Smooth muscle cell of the brain vasculature (primary cell): ENCODE results near the gene ALG2.

ENCODE experiments used
- DNase-seq: peaks from one replicate; pipeline ENCODE4 v3.0.0-alpha.2; 2012; ENCODE audit warnings: low read depth, low spot score

ALG2 gene

GRCh38 chr9:99192786-99193465 lies 28.8 kb downstream of the ALG2 start:
- DNase-seq, result no peak

DNA sequence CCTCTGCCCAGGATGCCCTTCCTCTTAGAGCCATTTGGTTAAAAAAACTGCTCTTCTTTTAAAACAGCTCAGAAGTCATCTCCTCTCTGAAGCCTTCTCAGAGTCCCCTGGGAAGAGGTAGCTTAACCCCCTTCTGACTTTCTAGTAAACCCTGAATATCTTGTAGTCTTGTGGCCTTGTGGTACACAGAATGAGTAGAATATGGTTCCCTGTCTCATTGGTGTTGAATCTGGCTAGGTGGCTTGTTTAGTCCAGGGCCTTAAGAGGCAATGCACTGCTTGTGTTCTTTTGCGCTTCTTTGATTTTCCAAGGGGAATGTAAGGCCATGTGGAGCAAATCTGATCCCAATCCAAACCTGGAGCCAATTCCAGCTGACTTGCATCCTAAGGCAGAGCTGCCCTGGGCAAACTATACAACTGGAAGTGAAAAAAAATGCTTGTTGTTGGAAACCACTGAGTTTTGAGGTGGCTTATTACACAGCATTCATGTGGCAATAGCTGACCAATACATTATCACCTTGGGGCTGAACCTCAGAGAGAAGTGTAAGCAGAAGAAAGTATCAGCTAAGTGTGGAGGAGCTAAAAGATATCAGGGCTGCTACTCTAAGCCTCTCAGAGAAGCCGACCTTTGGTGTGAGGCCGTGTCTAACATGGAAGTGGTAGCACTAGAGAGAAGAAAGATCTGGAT lies 31.0 kb downstream of the ALG2 start:
- DNase-seq, result no peak

GRCh38 chr9:99189887-99190596 lies 31.7 kb downstream of the ALG2 start:
- DNase-seq, result no peak

GRCh38 chr9:99189186-99189585 lies 32.6 kb downstream of the ALG2 start:
- DNase-seq, result no peak

GRCh38 chr9:99187311-99187710 lies 34.4 kb downstream of the ALG2 start:
- no peak for DNase-seq

DNA sequence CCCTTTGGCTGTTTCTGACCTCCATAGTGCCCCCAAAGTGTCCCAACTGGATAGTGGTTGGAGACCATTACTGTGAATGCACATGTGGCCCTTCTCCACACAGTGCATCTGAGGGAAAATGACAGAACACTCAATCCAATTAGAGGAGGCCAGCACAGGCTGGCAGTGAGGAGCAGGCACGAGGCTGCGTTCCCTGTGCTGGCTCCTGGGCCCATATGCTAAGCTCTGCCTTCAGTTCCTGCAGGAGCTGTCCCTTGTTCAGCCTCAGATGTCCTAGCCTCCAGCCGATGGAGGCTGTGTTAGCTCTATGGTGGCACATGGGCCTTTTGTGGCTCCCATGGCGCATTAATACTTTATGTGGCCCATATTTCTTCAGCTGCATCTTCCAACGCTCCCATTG lies 35.8 kb downstream of the ALG2 start:
- no peak for DNase-seq

DNA sequence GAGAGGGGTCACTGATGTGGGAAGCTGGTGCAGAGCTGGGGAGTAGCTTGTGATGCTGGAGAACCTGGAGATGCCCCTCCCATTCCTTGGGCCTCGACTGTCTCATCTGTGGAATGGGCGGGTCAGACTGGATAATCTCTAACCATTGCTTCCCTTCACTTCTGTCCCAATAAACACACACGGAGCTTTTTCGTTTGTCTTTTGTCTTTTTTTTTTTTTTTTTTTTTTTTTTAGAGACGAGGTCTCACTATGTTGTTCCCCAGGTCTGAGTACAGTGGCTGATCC lies 36.5 kb downstream of the ALG2 start:
- DNase-seq, result no peak

DNA sequence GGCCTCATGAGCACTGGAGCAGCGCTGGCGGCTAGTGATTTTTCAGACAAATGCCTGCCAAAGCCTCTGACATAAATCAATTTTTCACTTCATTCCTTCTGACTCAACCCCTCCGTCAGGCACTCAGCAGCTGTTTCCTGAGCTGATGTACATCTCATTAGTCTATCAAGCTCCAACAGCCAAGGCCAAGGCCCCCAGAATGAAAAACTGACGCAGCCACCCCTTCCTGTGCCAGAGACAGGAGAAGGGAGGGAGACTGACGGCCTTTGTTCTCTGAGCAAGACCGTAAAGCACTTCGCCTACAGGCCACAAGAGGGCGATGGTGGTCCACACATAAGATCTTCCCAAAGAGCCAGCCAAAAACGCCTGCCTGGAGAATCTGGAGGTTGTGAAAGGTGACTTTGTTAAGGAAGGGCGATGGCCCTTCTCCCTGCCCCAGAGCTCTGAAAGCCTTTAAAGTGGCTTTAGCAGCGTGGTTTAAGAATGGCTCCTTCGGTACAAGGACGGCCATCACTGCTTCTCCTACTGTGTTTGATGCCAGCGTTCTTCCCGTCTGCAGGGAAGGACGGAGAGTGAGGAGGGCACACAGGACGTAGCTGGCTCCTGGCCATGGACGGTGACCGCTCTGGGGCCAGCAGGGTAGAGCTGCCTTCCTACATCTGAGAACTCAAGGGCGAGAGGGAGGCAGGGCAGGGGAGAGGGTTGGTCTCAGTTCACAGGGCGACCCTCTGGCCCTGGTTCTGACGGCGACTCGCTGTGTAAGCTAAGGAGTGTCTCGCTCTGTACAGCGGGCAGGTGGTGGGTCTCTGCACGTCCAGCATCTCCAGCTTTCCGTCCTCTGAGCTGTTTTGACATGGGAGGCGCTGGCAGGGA lies 37.0 kb downstream of the ALG2 start:
- DNase-seq, result peak; percentile 82

DNA sequence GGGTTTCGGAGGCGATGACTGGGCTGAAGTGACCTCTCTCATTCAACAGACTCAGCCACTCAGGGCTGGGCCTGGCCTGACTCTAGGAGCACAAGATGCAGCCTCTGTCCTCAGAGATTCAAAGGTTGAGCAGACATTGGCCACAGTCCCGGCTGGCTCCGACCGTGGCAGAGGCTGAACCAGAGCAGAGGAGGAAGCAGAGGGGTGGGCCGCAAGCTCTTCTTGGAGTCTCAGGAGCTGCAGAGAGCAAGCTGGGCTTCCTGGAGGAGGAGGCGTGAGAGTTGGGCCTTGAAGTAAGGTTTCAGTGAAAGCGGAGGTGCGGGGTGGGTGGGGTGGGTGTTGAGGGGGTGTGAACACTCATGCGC lies 37.6 kb downstream of the ALG2 start:
- DNase-seq, result no peak

DNA sequence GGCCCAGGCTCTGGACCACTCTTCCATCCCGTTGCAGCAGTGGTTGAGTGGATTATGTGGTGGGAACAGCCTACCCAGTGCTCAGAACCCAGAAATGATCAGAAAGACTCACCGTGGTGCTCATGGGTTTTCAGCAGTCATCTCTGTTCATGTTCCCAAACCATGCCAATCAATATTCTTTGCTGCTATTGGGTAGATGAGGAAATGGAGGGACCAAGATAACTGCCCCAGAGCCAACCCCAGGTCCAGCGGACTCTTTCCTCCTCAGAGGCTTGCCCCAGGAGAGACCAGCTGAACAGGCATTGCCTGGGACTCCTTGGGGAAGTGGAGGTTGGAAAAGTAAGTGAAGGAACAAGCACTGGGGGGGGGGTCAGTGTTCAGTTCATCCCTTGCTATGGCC lies 38.1 kb downstream of the ALG2 start:
- no peak for DNase-seq

GRCh38 chr9:99182356-99182755 lies 39.4 kb downstream of the ALG2 start:
- DNase-seq, result no peak

DNA sequence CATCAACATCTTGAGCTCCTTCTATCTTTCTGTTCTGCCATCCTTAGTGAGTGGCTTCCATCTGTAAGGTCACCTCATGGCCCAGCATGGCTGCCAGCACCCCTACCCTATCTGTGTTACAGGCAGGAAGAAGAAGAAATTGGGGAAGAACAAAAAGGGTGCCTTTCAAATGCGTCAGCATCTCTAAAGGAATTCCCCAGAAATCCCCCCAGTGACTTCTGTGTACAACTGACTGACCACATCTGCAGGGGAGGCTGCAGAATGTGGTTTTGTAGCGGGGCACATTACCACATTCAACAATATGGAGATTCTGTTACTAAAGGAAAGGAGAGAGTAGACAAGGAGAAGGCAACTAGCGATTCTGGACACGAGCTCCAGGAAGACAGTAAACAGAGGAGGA lies 40.1 kb downstream of the ALG2 start:
- DNase-seq, result no peak

- DNase-seq, result no peak
Observed at GRCh38 chr9:99181206-99181605, 40.5 kb downstream of the ALG2 start.

DNA sequence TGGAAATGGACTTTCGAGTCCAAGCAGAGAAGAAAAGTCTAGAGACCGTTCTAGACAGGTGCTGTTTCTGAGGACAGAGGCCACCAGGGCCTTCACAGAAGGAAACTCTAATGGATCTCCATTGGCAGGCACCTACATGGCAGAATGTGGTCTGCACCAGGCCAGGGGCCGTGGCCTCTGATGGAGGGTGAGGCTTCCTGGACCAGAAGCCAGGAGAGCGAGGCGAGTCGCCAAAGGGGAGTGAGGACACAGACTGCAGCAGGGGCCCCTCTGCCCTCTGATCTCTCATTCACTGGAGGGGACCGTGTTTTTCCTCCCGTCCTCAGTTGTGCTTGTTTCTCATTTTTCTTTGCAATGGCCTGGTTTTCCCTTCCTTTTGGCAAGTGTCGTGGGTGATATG lies 41.1 kb downstream of the ALG2 start:
- no peak for DNase-seq

GRCh38 chr9:99180199-99180598 lies 41.5 kb downstream of the ALG2 start:
- DNase-seq, result no peak

DNA sequence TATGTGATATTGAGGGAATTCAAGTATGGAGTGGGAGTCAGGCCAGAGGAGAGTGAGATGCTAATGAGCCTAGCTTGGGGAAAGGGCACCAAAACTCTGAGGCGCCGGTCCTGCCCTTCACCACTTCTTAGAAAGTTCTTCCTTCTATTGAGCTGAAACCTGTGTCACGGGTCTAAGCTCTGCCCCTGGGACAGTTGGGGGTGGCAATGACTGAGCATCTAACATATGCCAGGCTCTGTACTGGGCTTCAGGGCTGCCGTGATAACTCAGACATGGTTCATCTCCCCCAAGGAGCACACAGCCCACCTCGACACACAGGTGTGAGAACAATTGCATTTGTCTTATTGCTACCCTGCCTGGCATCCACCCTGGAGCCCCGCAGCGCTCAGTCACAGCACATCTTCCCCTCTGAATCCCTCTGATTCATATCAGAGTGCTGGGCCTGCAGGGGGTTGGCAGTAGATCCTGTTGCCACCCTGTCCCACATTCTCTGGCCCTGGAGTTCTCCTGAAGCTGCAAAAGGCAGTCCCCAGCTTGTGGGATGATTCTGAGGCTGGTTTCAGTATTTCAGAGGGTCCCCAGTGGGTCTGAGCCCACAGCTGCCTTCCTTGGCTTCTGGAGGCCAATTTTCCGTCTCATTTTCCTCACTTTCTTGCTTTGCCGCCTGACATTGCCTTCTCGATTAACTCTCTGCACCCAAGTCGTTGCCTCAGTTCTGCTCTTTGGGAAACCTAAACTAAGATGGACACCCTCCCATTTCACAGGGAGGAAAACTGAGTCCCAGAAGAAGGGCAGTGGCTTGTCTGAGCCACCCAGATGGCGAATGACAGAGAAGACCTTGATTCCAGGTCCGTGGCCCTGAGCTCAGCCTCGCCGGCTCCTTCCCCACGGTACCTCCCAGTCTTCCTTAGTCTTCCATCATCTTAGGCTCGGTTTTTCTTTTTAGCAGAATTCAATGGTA lies 42.5 kb downstream of the ALG2 start:
- no peak for DNase-seq

DNA sequence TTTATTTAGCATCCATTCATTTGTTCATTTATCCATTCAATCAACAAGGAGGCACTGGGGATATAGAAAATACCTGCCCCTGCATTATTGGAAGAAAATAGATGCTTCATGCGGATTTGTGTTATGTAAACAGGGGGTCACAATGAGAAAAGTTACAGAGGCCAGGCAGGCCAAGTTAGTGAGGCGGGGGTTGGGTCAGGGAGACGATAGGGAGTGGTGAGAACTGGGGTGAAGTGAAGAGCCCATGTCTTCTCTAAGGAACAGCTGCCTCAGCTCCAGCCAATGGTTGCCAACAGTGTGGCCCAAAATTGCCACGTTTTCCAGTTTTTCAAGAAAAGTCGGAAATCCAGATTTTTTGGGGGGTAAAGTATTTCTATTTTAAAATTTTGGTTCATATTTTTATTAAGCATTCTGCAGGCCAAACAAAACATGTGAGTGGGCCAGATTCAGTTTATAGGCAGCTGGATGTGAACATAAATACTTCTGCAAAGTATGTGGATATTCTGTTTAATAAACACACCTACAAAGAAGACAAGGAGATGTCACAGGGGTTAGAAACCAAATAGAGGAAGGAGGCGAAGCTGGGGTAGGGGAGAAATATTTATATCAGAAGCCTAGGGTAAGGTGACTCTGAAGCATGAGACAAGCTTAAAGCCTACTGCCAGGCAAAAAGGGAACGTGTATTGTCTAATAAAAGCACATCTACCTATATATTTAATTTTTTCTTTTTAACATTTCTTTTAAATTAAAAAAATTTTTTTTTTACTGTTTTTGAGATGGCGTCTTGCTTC lies 44.0 kb downstream of the ALG2 start:
- no peak for DNase-seq

DNA sequence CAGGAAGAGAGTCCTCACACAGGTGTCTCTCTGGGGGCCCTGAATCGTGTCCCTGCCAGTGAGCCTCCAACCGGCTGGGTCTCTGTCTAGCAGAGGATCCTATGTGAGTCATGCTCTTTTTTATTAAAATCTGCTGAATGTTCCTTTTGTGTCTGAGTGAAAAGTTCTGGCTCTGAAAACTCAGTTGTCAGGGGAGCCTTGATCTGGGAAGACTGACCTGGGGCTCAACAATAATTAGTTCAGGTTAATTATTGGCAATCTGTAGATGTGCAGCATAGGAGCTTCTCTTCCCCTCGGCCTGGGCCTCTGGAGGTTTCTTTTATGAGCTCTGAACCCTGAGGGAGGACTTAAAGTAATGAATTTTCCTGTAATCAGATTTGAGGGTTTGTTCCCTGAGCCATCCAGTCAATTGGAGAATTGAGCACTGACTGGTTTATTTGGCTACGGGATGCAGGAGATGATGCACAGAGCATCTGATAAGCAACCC lies 45.2 kb downstream of the ALG2 start:
- no peak for DNase-seq

GRCh38 chr9:99173570-99174504 lies 47.9 kb downstream of the ALG2 start:
- DNase-seq, result no peak
